ENCODE results near the gene NDUFB6. TPM values are rescaled to one million over a fixed set of nuclear protein-coding genes. Genes with fewer than 3 reads are reported as not detected.

Gene NDUFB6
- total and polyA plus RNA-seq, 9 of the 15 experiments (the other 6 are each of a cell fraction or from before 2014, with no cell fraction given) = 26.5 to 88.1 (median 64.0) TPM

DNA sequence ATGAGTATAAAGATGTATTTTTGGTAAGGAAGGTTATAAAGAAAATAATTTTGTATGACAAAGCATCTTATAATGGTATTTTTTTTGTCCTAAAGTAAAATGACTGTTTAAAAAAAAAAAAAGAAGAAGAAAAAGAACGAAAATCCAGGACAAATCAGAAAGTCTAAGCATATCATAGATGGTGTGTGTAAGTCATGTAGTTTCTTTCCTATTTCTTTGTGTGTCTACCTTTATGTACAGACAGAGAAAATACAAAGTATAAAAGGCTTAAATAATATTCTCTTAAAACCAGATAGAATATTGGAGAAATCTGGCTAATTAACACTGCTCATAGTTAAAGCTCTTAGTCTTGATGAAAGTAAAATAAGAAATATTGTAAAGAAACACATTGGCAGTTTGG is 54.7 kb downstream of the NDUFB6 start:
- H3K9me3 ChIP-seq (replicated peaks; ENCODE audit: control insufficient read depth, insufficient read depth, low read depth, low read length) = no peaks in the 10 kb centered on the region
- ATAC-seq (no peak), FAIRE-seq (no peak), DNase-seq (ENCODE audit: extremely low read depth in 1 of 4, low spot score in 3 of 4) (no peak)
- TF ChIP-seq GTF2F1 (IDR thresholded peaks at IDR 0.05; ENCODE audit: low read depth, low read length) = no peak
- TF ChIP-seq, protein P1, sequence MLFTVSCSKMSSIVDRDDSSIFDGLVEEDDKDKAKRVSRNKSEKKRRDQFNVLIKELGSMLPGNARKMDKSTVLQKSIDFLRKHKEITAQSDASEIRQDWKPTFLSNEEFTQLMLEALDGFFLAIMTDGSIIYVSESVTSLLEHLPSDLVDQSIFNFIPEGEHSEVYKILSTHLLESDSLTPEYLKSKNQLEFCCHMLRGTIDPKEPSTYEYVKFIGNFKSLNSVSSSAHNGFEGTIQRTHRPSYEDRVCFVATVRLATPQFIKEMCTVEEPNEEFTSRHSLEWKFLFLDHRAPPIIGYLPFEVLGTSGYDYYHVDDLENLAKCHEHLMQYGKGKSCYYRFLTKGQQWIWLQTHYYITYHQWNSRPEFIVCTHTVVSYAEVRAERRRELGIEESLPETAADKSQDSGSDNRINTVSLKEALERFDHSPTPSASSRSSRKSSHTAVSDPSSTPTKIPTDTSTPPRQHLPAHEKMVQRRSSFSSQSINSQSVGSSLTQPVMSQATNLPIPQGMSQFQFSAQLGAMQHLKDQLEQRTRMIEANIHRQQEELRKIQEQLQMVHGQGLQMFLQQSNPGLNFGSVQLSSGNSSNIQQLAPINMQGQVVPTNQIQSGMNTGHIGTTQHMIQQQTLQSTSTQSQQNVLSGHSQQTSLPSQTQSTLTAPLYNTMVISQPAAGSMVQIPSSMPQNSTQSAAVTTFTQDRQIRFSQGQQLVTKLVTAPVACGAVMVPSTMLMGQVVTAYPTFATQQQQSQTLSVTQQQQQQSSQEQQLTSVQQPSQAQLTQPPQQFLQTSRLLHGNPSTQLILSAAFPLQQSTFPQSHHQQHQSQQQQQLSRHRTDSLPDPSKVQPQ (CRISPR knock-in tag; IDR thresholded peaks at IDR 0.05; ENCODE audit: borderline replicate concordance) = no peak
- TF ChIP-seq ZNF561 (CRISPR knock-in tag; conservative IDR thresholded peaks at IDR 0.05) = no peak
- TF ChIP-seq, protein P2, sequence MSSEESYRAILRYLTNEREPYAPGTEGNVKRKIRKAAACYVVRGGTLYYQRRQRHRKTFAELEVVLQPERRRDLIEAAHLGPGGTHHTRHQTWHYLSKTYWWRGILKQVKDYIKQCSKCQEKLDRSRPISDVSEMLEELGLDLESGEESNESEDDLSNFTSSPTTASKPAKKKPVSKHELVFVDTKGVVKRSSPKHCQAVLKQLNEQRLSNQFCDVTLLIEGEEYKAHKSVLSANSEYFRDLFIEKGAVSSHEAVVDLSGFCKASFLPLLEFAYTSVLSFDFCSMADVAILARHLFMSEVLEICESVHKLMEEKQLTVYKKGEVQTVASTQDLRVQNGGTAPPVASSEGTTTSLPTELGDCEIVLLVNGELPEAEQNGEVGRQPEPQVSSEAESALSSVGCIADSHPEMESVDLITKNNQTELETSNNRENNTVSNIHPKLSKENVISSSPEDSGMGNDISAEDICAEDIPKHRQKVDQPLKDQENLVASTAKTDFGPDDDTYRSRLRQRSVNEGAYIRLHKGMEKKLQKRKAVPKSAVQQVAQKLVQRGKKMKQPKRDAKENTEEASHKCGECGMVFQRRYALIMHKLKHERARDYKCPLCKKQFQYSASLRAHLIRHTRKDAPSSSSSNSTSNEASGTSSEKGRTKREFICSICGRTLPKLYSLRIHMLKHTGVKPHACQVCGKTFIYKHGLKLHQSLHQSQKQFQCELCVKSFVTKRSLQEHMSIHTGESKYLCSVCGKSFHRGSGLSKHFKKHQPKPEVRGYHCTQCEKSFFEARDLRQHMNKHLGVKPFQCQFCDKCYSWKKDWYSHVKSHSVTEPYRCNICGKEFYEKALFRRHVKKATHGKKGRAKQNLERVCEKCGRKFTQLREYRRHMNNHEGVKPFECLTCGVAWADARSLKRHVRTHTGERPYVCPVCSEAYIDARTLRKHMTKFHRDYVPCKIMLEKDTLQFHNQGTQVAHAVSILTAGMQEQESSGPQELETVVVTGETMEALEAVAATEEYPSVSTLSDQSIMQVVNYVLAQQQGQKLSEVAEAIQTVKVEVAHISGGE (CRISPR knock-in tag; IDR thresholded peaks at IDR 0.05) = no peak
- no peak for TF ChIP-seq POLR2A (conservative IDR thresholded peaks at IDR 0.05)
- TF ChIP-seq FOXJ3 (CRISPR knock-in tag; IDR thresholded peaks at IDR 0.05) = no peak
- no peak for TF ChIP-seq KLF13 (tag; IDR thresholded peaks at IDR 0.05; ENCODE audit: borderline replicate concordance, low read depth)
- no peak for TF ChIP-seq ZNF23 (CRISPR knock-in tag; IDR thresholded peaks at IDR 0.05)
- H3K27ac ChIP-seq (ENCODE audit: extremely low read depth, low read depth, low read length) = no peak overlapping the region
- no peak overlapping the region for H2AFZ ChIP-seq (ENCODE audit: low read depth, low read length)
- in situ Hi-C loops (cut with MboI) (no loop called here), intact Hi-C loops (cut with micrococcal nuclease) (no loop called here)
- no peaks in the 10 kb centered on the region for H3K9me1 ChIP-seq (ENCODE audit: control insufficient read depth, insufficient read depth, low read length)
- H3K27me3 ChIP-seq (ENCODE audit: control insufficient read depth in 2 of 2, insufficient read depth in 2 of 2, low read length in 2 of 2) = no peaks in the 10 kb centered on the region
- H3K36me3 ChIP-seq (ENCODE audit: control insufficient read depth, insufficient read depth, low read length) = no peaks in the 10 kb centered on the region
- CTCF ChIA-PET (ENCODE audit: low intra/inter-chr PET ratio) = no interaction called here
- no peaks in the 10 kb centered on the region for H4K20me1 ChIP-seq (replicated peaks; ENCODE audit: control insufficient read depth, insufficient read depth, low read length)
- peaks cover 0 to 4% of the 10 kb centered on the region in 2 experiments; a peak in 1 of 5 replicates for H3K4me1 ChIP-seq (replicated peaks in 1 of 2; ENCODE audit: control insufficient read depth in 2 of 2, insufficient read depth in 2 of 2, low read length in 2 of 2)
- H3K4me3 ChIP-seq = no peak overlapping the region
- BruUV-seq (replicated peaks) = no TSS peak
- H3K9ac ChIP-seq (ENCODE audit: insufficient read depth in 1 of 2, low read depth in 2 of 2, low read length in 2 of 2) = no peak overlapping the region
- POLR2A ChIA-PET = no interaction called here
- H3K79me2 ChIP-seq (ENCODE audit: control insufficient read depth, insufficient read depth, low read length) = no peaks in the 10 kb centered on the region
- H3K4me2 ChIP-seq (ENCODE audit: insufficient read depth, low read length) = no peak overlapping the region
- 29% methylated on average over 1 of the region's 1 CpG for WGBS (ENCODE audit: insufficient coverage, low coverage, missing lambda C conversion rate)
